H9 (cell line): ENCODE results near the gene R3HCC1L. TPM values are rescaled to one million over a fixed set of nuclear protein-coding genes. Genes with fewer than 3 reads are reported as not detected.

Experiments used
- DNase-seq: peaks from one replicate; pipeline ENCODE4 v3.0.0-alpha.2; 2017
- H2AFZ ChIP-seq: one replicate; pipeline ENCODE4 v1.6.1; 2013; ENCODE audit warnings: mild to moderate bottlenecking, low read length, control low read depth, moderate library complexity
- H2AK5ac ChIP-seq: 2 replicates; pipeline ENCODE4 v1.6.1; 2013; ENCODE audit warnings: low read length, control low read depth, mixed read lengths; ENCODE audit not compliant: insufficient read length
- H2BK120ac ChIP-seq: one replicate; pipeline ENCODE4 v1.6.1; 2013; ENCODE audit warnings: low read depth, mild to moderate bottlenecking, low read length, control low read depth, inconsistent platforms; ENCODE audit not compliant: poor library complexity, severe bottlenecking
- H2BK12ac ChIP-seq: 2 replicates; pipeline ENCODE4 v1.6.1; 2013; ENCODE audit warnings: low read length, control low read depth, mixed read lengths, low read depth; ENCODE audit not compliant: insufficient read length
- H2BK15ac ChIP-seq: 2 replicates; pipeline ENCODE4 v1.6.1; 2013; ENCODE audit warnings: low read depth, low read length, control low read depth
- H2BK20ac ChIP-seq: one replicate; pipeline ENCODE4 v1.6.1; 2013; ENCODE audit warnings: low read depth, mild to moderate bottlenecking, low read length, control low read depth, inconsistent platforms; ENCODE audit not compliant: poor library complexity, severe bottlenecking
- H2BK5ac ChIP-seq: 2 replicates; pipeline ENCODE4 v1.6.1; 2013; ENCODE audit warnings: low read length, control low read depth, mixed read lengths; ENCODE audit not compliant: insufficient read length
- H3K14ac ChIP-seq: 2 replicates; pipeline ENCODE4 v1.6.1; 2013; ENCODE audit warnings: low read length, control low read depth; ENCODE audit not compliant: insufficient read depth
- H3K18ac ChIP-seq: 2 replicates; pipeline ENCODE4 v1.6.1; 2013; ENCODE audit warnings: low read depth, mild to moderate bottlenecking, mixed read lengths, low read length, control low read depth; ENCODE audit not compliant: insufficient read length
- H3K23ac ChIP-seq: 2 replicates; pipeline ENCODE4 v1.6.1; 2013; ENCODE audit warnings: low read length, control low read depth, mixed read lengths, low read depth; ENCODE audit not compliant: insufficient read length
- H3K23me2 ChIP-seq: 2 replicates; pipeline ENCODE4 v1.6.1; 2013; ENCODE audit warnings: low read depth, mild to moderate bottlenecking, mixed read lengths, low read length, control low read depth; ENCODE audit not compliant: insufficient read length, poor library complexity, severe bottlenecking
- H3K27ac ChIP-seq: 2 replicates; pipeline ENCODE4 v1.5.1; 2013; ENCODE audit warnings: low read length, control low read depth, mixed read lengths, low read depth; ENCODE audit not compliant: insufficient read length
- H3K27me3 ChIP-seq: 2 replicates; pipeline ENCODE4 v1.6.1; 2013; ENCODE audit warnings: low read length, control low read depth, inconsistent platforms; ENCODE audit not compliant: insufficient read depth
- H3K4ac ChIP-seq: 2 replicates; pipeline ENCODE4 v1.6.1; 2013; ENCODE audit warnings: low read depth, mild to moderate bottlenecking, control low read depth, inconsistent platforms, low read length, moderate library complexity
- H3K4me1 ChIP-seq: 2 replicates; pipeline ENCODE4 v1.6.1; 2013; ENCODE audit warnings: low read length, control low read depth, inconsistent platforms; ENCODE audit not compliant: insufficient read depth
- H3K4me2 ChIP-seq: 2 replicates; pipeline ENCODE4 v1.6.1; 2013; ENCODE audit warnings: low read length, control low read depth, mixed read lengths; ENCODE audit not compliant: insufficient read length, insufficient read depth
- H3K56ac ChIP-seq: 2 replicates; pipeline ENCODE4 v1.6.1; 2013; ENCODE audit warnings: low read depth, mild to moderate bottlenecking, mixed read lengths, low read length, control low read depth; ENCODE audit not compliant: insufficient read length
- H3K79me1 ChIP-seq: 2 replicates; pipeline ENCODE4 v1.6.1; 2013; ENCODE audit warnings: low read depth, mild to moderate bottlenecking, moderate library complexity, low read length, control low read depth, inconsistent platforms; ENCODE audit not compliant: insufficient read depth, poor library complexity, severe bottlenecking
- H3K79me2 ChIP-seq: 2 replicates; pipeline ENCODE4 v1.6.1; 2013; ENCODE audit warnings: low read length, control low read depth, inconsistent platforms; ENCODE audit not compliant: insufficient read depth
- H3K9ac ChIP-seq: 2 replicates; pipeline ENCODE4 v1.6.1; 2013; ENCODE audit warnings: low read length, control low read depth, mixed read lengths; ENCODE audit not compliant: insufficient read length; ENCODE audit errors: extremely low read depth
- H3K9me3 ChIP-seq: one replicate; pipeline ENCODE4 v1.6.1; 2013; ENCODE audit warnings: low read depth, low read length, inconsistent platforms; ENCODE audit not compliant: control insufficient read depth
- H3T11ph ChIP-seq: one replicate; pipeline ENCODE4 v1.6.1; 2013; ENCODE audit warnings: mild to moderate bottlenecking, low read length, control low read depth, inconsistent platforms
- H4K20me1 ChIP-seq: one replicate; pipeline ENCODE4 v1.6.1; 2013; ENCODE audit not compliant: control insufficient read depth, insufficient read length, insufficient read depth
- H4K5ac ChIP-seq: 2 replicates; pipeline ENCODE4 v1.6.1; 2013; ENCODE audit warnings: low read depth, mild to moderate bottlenecking, mixed read lengths, low read length, control low read depth; ENCODE audit not compliant: insufficient read length
- H4K8ac ChIP-seq: replicated peaks from 2 replicates; pipeline ENCODE4 v1.6.1; 2013; ENCODE audit warnings: low read length, control low read depth, mixed read lengths, low read depth; ENCODE audit not compliant: insufficient read length
- H4K91ac ChIP-seq: 2 replicates; pipeline ENCODE4 v1.6.1; 2013; ENCODE audit warnings: low read depth, mild to moderate bottlenecking, moderate library complexity, mixed read lengths, low read length, control low read depth; ENCODE audit not compliant: insufficient read length
- H3K27ac Mint-ChIP-seq, 3 experiments: 2 replicates in 2 of 3; 3 replicates in 1 of 3; pipeline ENCODE4 v1.8.0; 2020 to 2021; ENCODE audit warnings: mixed read lengths in 3 of 3, mild to moderate bottlenecking in 1 of 3, moderate library complexity in 1 of 3
- H3K27me3 Mint-ChIP-seq: 2 replicates; pipeline ENCODE4 v1.8.0; 2021; ENCODE audit warnings: low read depth, mild to moderate bottlenecking, moderate library complexity, mixed read lengths
- H3K36me3 Mint-ChIP-seq, 3 experiments: 2 replicates in 2 of 3; 3 replicates in 1 of 3; pipeline ENCODE4 v1.8.0; 2020 to 2021; ENCODE audit warnings: low read depth in 3 of 3, mixed read lengths in 3 of 3; ENCODE audit not compliant: insufficient read depth in 1 of 3
- H3K4me1 Mint-ChIP-seq, 2 experiments: 2 replicates each; pipeline ENCODE4 v1.8.0; 2020; ENCODE audit warnings: mixed read lengths in 2 of 2
- H3K4me3 Mint-ChIP-seq, 2 experiments: 2 replicates in 1 of 2; 3 replicates in 1 of 2; pipeline ENCODE4 v1.8.0; 2020 to 2021; ENCODE audit warnings: mild to moderate bottlenecking in 2 of 2, mixed read lengths in 2 of 2, moderate library complexity in 1 of 2
- H3K9me3 Mint-ChIP-seq, 2 experiments: 2 replicates in 1 of 2; 3 replicates in 1 of 2; pipeline ENCODE4 v1.8.0; 2020; ENCODE audit warnings: mild to moderate bottlenecking in 2 of 2, mixed read lengths in 2 of 2, moderate library complexity in 1 of 2
- CTCF ChIP-seq: fragments of 200-600 bp; sonication (generic); conservative IDR thresholded peaks from 3 replicates; pipeline ENCODE4 v1.8.0; 2021; ENCODE audit warnings: antibody characterized with exemption, mild to moderate bottlenecking
- WGBS: extraction: QIAGEN DNeasy Blood & Tissue Kit; methylation state at CpG from one replicate; pipeline ENCODE4 v1.1.7; 2013; ENCODE audit warnings: missing lambda C conversion rate, low lambda C conversion rate, mixed read lengths; ENCODE audit not compliant: insufficient read length; ENCODE audit errors: extremely low coverage; 5-methylcytosine and 5-hydroxymethylcytosine counted together
- total RNA-seq: library from RNA; stranded (reverse); gene quantifications from 2 replicates; pipeline ENCODE4 v1.2.1, GENCODE V29; 2021

R3HCC1L gene
- total RNA-seq, 1 experiment from 2014 or later, result 18.5 TPM

DNA sequence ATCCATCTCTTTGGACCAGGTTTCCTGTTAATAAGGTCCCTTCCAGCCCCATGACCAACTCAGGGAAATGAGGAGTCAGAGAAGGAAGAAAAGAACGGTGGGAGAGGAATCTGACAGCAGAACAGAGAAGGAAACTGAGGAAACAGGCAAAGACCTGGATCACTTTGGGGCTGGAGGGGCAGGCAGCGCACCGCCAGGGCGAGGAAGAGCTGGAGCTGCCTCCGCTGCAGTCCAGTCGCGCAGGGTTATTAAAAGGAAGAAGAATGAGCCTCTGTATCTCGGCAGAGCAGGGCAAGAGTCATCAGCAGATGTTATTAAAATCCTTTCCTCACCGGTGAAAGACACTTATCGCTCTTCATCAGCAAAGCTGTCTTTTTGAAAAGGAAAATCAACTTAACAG lies 37.7 kb upstream of the R3HCC1L start:
- Histone ChIP-seq H3K9ac (no peak overlapping the region), H4K20me1 (no peaks in the 10 kb centered on the region), H2AFZ (no peak overlapping the region), H3K79me1 (no peaks in the 10 kb centered on the region), H3T11ph (no peak overlapping the region), H3K79me2 (no peaks in the 10 kb centered on the region), H4K91ac (no peak overlapping the region), H2BK12ac (no peak overlapping the region), H4K8ac (no peak overlapping the region), H3K4ac (no peak overlapping the region), H3K56ac (no peak overlapping the region), H3K9me3 (no peaks in the 10 kb centered on the region), H3K23me2 (no peaks in the 10 kb centered on the region), H2BK5ac (no peak overlapping the region), H3K18ac (no peak overlapping the region), H2BK120ac (no peak overlapping the region), H3K23ac (no peak overlapping the region), H3K4me2 (no peak overlapping the region), H2BK20ac (no peak overlapping the region), H3K27me3 (no peaks in the 10 kb centered on the region), H2BK15ac (no peak overlapping the region), H3K4me1 (peaks cover 3% of the 10 kb centered on the region; the same call in 1 of the 2 replicates), H3K14ac (no peak overlapping the region), H4K5ac (no peak overlapping the region), H3K27ac (no peak overlapping the region), H2AK5ac (no peak overlapping the region)
- peaks cover 8 to 10% of the 10 kb centered on the region in 2 experiments for H3K4me1 Mint-ChIP-seq
- no peak overlapping the region for H3K4me3 Mint-ChIP-seq
- peaks cover 5% of the 10 kb centered on the region; the same call in 1 of the 2 replicates for H3K27me3 Mint-ChIP-seq
- no peak for TF ChIP-seq CTCF
- no CpG with 5 or more reads among the region's 10 CpGs for WGBS
- H3K27ac Mint-ChIP-seq, result no peak overlapping the region
- no peaks in the 10 kb centered on the region for H3K36me3 Mint-ChIP-seq
- H3K9me3 Mint-ChIP-seq, result no peaks in the 10 kb centered on the region
- no peak for DNase-seq
